GM18907 (cell line): ENCODE measurements around the gene MAP2.

Experiments used
- ATAC-seq: cut with Tn5 transposase; IDR thresholded peaks from one replicate; pipeline ENCODE4 v1.9.1; 2021; ENCODE audit warnings: mild to moderate bottlenecking, moderate library complexity; ENCODE audit not compliant: unreplicated experiment

Gene MAP2

GRCh38 chr2:209424781-209425470 is 1.1 kb downstream of the MAP2 start:
- no peak for ATAC-seq

GRCh38 chr2:209425471-209426071 is 1.7 kb downstream of the MAP2 start:
- ATAC-seq, result peak; percentile 60

GRCh38 chr2:209426432-209426831 is 2.6 kb downstream of the MAP2 start:
- no peak for ATAC-seq

- no peak for ATAC-seq
Measured at GRCh38 chr2:209431701-209432100, 7.9 kb downstream of the MAP2 start.

GRCh38 chr2:209441541-209441940 is 17.7 kb downstream of the MAP2 start:
- ATAC-seq, result no peak

GRCh38 chr2:209442939-209443338 is 19.1 kb downstream of the MAP2 start:
- no peak for ATAC-seq

GRCh38 chr2:209445485-209445884 is 21.6 kb downstream of the MAP2 start:
- no peak for ATAC-seq

- ATAC-seq, result no peak
Measured at GRCh38 chr2:209451209-209451834, 27.5 kb downstream of the MAP2 start.

- ATAC-seq, result peak; percentile 72
Measured at GRCh38 chr2:209456489-209456888, 32.6 kb downstream of the MAP2 start.

- no peak for ATAC-seq
Measured at GRCh38 chr2:209458008-209458979, 34.4 kb downstream of the MAP2 start.

- ATAC-seq, result no peak
Measured at GRCh38 chr2:209459359-209459758, 35.5 kb downstream of the MAP2 start.

GRCh38 chr2:209460151-209460761 is 36.4 kb downstream of the MAP2 start:
- ATAC-seq, result no peak

GRCh38 chr2:209463226-209463625 is 39.4 kb downstream of the MAP2 start:
- ATAC-seq, result peak; percentile 64

- ATAC-seq, result no peak
Measured at GRCh38 chr2:209463835-209464234, 40.0 kb downstream of the MAP2 start.

- no peak for ATAC-seq
Measured at GRCh38 chr2:209468846-209469245, 45.0 kb downstream of the MAP2 start.

- no peak for ATAC-seq
Measured at GRCh38 chr2:209469481-209469880, 45.6 kb downstream of the MAP2 start.

GRCh38 chr2:209470466-209470865 is 46.6 kb downstream of the MAP2 start:
- ATAC-seq, result no peak

- ATAC-seq, result no peak
Measured at GRCh38 chr2:209471037-209471436, 47.2 kb downstream of the MAP2 start.

- ATAC-seq, result no peak
Measured at GRCh38 chr2:209472112-209472832, 48.4 kb downstream of the MAP2 start.

GRCh38 chr2:209472871-209473270 is 49.0 kb downstream of the MAP2 start:
- no peak for ATAC-seq
